Brain pericyte (primary cell): ENCODE measurements around the gene EMC10.

Experiments
- DNase-seq: peaks from one replicate; pipeline ENCODE4 v3.0.0-alpha.2; 2012; ENCODE audit warnings: low read depth, low spot score

The EMC10 gene

DNA sequence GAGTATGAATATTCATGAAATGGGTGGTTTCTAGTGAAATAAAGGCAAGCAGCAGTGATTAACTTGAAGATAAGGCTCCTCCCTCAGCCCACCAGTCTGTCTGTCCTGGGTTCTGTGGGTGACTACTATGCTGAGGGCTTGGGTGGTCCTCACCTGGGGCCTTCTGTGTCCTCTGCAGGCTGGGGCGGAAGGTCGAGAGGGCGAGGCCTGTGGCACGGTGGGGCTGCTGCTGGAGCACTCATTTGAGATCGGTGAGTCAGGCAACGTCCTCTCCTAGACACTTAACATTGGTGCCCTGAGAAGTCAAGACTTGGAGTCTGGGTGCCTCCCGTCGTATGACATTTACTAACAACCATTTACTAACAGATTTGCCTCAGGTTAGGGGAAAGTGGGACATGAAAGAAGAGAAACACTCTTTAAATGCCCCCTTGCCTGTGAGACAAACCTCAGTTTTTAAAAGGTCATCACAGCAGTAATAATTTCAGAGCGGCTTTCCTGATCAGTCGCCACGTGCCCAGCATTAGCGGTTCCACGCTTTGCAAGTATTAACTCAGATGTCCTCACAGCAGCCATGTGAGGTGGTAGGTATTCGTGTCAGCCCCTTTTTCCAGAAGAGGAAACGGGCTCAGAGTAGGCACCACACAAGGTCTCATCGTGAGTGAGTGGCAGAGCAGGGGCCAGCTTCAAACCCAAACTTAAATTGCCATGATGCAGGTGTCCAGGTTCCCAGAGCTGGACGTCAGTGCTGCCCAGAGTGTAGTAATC lies 1.6 kb downstream of the EMC10 start:
- no peak for DNase-seq

DNA sequence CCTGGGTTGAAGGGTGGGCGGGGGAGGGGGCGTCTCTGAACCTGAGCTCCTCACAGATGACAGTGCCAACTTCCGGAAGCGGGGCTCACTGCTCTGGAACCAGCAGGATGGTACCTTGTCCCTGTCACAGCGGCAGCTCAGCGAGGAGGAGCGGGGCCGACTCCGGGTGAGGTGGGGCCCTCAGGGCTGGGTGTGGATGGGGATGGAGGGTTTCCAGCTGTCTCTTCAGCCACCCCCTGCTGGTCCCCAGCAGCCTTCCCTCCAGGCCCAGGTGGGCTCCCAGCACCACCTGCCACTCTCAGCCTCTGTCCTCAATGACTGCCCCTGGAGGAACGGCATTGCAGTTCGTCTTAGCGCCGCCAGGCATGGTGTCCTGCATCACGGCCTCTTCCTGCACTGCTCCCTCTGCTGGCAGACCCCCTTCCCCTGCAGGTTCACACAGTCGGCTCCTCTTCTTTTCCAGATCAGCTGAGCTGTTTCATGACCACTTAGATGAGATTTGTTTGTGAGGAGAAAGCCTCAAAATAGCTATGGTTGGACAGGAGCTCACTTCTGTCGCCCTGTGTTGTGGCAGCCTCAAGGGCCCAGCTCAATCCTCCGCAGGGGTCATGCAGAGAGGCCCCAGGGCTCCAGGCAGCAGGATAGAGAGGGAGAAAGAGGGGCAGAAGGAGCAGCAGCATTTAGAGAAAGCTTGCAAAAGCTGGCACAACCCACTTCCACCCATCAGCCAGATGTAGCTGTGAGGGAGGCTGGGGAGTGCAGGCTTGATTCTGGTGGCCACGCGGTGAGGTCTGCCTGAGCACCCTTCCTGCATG lies 2.8 kb downstream of the EMC10 start:
- no peak for DNase-seq

DNA sequence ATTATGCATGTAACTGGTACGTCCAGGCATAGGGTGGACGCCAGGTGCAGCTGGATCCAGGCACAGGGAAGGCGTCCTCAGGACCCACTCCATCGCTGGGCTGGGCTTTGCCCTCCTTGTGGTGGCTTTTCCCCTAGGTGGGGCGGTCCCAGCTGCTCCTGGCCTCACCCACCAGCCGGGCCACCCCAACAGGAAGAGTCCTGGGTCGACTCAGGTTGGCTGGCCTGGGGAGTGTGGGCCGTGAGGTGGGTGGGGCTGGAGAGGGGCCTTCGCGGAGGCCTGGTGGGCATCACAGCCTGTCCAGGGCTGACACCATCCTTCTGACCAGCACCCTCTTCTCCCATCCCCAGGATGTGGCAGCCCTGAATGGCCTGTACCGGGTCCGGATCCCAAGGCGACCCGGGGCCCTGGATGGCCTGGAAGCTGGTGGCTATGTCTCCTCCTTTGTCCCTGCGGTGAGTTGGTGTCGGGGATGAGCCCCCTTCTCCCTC lies 3.5 kb downstream of the EMC10 start:
- no peak for DNase-seq

DNA sequence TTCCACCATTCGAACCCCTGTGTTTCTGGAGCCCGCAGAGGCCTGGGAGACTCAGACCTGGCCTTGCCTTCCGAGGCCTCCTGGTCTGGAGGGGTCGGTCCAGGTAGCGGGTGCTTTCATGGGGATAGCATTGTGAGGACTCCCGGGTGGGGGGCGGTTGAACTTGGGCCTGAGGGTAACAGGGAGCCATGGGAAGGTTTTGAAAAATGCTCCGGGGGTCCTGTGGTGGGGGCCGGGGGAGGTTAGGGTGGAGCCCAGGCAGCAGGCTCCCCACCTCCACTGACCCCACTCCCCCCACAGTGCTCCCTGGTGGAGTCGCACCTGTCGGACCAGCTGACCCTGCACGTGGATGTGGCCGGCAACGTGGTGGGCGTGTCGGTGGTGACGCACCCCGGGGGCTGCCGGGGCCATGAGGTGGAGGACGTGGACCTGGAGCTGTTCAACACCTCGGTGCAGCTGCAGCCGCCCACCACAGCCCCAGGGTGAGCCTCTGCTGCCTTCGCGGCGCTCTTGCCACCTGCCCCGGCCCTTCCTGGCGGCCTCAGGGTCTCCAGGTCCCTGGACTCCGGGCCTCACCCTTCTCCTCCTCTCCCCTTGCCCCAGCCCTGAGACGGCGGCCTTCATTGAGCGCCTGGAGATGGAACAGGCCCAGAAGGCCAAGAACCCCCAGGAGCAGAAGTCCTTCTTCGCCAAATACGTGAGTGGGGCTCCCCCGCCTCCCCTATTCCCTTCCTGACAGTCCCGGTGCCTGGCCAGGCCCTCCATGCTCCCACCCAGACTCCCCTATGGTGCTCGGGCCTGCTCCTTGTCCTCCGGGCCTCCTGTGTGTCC lies 4.2 kb downstream of the EMC10 start:
- no peak for DNase-seq

DNA sequence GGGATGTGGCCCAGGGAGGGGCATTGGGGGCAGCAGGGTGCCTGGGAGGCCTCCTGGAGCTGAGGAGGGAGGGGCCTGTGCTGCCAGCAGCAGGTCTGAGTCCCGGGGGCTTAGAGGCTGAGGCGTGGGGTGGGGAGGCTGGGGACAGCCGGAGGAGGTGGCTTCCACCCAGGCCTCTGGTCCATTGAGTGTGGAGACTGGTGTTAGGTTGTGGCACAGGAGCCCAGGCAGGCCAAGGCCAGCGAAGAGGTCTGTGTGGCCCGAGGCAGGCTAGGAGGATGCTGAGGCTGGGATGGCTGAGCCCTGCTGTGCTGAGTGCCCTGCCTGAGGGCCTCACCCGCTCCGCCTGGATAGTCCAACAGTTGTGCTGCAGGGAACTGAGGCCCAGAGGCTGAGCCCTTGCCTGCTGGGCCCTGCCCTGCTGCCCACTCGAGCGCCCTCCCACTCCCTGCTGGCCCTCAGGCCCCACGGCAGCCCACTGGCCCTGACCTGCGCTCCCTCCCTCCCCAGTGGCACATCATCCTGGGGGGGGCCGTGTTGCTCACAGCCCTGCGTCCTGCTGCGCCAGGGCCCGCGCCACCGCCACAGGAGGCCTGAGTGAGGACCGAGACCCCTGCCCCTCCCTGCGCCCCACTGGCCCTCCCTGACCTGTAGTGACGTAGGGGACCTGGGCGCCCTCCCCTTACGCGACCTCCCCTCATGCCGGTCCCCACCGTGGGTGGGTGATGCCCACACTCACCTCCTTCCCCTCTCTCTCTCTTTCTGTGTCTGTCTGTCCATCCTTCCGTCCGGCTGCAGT lies 5.2 kb downstream of the EMC10 start:
- no peak for DNase-seq

DNA sequence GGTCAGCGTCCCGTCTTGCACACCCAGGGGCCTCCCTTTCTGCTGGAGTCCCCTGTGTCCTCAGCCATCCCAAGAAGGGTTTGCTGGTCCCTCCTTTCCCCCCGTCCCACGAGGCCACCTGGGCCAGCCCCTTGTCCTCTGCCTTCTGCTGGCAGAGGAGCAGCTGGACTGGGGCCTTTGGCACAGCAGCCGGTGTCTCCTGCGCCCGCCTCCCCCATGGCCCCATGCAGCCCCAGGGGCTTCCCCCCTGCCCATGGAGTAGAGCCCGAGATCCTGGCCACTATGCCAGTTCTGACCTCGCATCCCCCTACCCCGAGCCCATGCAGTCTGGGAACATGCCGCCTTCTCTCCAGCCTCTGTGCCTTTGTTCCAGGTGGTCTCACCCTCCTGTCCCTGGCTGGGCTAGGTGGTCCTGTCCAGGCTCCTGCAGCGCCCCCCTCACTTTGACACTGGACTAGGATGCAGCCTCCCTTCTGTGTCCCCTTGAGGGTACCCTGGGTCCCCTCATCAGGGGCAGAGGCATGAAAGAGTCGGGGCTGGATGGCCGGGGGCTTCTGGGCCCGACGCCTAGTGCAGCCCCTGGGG lies 6.1 kb downstream of the EMC10 start:
- DNase-seq, result no peak

DNA sequence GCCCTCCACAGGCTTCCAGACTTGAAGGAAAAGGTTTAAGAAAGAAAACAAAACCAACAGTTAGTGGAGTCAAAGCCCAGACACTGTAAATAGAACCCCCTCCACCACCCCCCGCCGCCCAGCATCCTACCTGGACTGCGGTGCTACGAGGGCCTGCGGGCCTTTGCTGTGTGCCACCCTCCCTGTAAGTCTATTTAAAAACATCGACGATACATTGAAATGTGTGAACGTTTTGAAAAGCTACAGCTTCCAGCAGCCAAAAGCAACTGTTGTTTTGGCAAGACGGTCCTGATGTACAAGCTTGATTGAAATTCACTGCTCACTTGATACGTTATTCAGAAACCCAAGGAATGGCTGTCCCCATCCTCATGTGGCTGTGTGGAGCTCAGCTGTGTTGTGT lies 6.6 kb downstream of the EMC10 start:
- no peak for DNase-seq

DNA sequence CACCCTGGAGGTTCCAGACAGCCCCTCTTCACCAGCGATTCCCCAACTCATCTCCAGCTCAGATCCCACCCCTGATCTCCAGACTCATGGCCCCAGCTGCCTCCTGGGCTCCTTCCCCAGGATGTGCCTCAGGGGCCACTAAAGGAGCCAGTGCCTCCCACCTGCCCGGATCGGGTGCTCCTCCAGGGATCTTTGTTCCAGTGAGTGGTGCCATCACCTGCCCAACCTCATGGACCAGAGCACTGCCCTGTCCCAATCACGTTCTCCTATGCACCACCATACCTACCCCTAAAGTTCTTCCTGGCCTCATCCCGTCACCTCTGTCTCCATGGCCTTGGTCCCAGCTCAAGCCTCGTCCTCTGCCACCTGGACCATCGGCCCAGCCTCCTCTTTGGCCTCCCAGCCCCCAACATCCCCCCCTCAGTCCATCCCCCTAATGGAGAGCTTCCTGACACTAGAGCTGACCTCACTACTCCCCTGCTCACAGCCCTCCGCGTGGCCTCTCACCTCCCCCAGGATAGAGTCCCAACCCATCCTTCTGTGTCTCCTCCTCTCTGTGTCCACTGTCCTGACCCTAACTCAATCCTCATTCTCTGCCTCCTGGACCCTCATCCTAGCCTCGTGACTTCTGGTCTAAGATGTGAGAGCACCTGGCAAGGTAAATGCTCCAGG lies 9.1 kb downstream of the EMC10 start:
- DNase-seq, result no peak

DNA sequence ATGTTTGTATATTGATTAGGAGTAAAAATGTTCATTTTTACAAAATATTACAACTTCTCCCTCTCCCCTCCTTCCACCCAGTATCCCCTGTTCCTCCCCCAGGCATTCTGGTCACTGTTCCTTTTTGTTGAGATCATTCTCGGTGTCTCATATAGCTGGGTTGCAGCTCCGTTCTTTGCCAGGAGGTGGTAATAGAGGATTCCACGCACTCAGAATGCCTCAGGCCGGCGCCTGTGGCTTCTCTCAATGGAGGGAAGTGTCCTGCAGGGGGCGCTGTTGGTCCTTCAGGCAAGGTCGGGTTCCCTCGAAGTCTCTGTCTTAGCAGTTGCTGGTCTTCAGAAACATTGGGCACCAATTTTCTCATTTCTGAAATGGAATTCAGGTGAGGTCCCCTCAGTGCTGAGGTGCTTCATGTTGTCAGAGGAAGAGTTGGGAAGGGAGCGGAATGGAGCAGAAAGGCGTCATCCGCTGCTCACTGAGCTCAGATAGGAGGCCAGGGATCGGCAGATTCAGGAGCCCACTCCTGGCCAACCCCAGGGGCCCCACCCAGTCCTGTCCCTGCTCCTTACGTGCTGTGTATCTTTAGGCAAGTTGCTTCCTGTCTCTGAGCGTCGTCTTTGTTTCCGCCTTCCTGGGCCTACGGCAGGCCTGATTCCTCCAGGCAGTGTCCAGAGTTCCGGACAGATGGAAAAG lies 10.7 kb downstream of the EMC10 start:
- no peak for DNase-seq

DNA sequence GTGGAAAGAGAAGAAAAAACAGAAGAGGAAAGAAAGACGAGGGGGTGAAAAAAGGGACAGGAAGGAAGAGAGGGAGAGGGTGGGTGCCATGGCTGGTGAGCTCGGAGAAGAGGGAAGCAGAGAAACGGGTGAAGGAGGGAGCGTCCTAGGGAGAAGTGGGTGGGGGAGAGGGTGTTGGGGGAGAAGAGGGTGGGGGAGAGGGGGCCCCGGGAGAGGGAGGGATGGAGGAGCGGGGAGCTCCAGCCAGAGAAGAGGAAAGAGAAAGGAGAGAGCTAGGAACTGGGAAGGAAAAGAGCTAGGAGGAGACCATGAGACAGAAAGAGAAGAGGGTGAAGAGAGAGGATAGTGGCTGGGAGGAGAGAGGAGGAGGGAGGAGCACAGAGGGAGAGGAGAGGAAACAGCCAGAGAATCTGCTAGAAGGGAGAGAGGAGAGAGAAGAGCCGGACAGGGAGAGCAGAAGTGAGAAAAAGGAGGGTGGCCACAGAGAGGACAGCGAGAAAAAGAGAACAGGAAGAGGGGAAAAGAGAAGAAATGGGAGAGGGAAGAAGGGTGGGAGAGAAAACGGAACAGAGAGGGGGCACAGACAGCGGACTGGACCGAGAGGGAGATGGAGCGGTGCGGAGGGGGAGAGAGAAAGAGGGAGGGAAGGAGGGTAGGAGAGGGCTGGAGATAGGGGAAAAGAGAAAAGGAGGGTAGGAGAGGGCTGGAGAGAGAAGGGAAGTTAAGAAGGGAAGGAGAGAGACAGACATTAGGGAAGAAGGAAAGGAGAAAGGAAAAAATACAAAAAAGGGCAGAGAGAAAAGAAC lies 12.3 kb downstream of the EMC10 start:
- no peak for DNase-seq

DNA sequence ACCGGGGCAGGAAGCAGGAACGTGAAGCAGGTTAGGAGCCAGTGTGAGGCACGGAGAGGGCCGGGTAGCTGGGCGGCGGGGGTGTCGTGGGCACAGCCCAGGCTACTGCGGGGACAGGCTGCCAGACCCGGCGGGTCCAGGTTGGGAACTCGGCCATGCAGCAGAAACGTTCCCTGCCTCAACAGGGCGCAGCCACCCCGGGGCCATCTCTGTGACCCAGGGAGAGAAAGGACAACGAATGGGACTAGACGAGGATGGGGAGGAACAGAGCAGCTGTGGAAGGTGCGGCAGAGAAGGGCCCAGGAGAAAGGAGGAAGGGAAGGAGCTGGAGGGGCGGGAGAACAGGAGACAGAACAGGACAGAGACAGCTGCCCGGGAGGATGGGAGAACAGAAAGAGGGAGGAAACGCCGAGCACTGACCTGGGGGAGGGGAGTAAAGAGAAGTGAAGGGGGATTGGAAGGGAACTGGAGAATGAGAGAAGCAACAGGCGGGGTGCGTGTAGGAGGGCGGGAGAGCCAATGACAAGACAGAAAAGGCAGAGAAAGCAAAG lies 13.2 kb downstream of the EMC10 start:
- no peak for DNase-seq

DNA sequence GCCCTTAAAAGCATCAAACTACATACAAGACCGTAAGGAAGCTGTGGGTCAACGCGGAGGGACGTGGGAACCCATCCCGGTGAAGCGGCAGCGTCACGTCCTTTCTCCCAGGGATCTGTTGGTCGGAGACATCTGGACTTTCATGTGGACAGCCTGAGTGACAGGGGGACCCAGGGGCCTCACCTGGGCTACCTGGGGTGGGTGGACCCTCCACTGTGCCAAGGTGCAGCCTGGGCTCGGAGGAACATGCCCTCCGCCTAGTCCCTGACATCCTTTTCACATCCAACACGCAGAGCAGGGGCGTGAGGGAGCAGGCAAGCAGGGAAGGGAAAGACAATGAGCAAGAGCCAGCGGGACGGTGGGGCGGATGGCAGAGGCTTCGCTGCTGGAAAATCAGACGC lies 14.1 kb downstream of the EMC10 start:
- no peak for DNase-seq

DNA sequence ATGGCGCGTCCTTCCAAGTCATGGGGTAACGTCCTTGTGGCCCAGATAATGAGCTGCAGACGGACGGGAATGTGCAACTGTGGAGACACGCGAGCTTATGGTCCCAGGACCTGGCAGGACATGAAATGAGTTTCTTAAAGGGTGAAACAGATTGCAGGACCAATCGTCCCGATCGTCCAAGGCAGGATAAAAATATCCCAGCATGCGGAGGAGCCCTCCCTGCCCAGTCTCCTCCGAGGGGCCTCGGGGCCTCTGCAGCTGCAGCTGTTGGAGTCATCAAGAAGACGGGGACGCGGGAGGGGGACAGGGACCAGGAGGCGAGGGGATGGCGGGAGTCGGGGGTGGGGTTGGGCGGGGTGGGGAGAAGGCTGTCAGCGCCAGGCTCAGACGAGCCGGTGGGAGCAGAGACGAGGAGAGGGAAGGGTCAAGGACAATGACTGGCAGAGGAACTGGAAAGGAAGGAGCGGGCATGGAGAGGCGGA lies 14.7 kb downstream of the EMC10 start:
- DNase-seq, result no peak

DNA sequence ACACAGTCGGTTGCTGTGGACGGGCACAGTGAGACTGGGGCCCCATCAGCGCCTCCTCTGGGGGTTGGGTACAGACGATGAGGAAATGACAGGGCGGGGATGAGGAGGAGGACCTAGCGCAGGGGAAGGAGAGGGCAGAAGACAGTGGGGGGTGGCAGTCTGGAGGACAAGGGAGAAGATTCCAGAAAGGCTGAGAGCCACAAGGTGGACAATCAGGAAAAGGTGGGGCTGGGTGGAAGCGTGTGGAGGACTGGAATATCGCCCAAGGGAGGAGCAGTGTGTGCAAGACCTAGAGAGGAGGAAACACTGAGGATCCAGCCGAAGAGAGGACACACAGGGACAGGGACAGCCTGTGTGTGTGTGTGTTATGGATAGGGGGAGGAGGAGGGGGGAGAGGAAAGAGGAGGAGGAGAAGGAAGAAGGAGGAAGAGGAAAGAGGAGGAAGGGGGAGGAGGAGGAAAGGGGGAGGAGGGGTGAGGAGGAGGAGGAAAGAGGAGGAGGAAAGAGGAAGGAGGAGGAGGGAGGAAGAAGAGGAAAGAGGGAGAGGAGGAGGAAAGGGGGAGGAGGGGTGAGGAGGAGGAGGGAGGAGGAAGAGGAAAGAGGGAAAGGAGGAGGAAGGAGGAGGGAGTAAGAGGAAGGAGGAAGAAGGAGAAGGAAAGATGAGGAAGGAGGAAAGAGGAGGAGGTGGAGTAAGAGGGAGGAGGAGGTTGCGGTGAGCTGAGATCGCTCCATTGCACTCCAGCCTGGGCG lies 16.2 kb downstream of the EMC10 start:
- no peak for DNase-seq

DNA sequence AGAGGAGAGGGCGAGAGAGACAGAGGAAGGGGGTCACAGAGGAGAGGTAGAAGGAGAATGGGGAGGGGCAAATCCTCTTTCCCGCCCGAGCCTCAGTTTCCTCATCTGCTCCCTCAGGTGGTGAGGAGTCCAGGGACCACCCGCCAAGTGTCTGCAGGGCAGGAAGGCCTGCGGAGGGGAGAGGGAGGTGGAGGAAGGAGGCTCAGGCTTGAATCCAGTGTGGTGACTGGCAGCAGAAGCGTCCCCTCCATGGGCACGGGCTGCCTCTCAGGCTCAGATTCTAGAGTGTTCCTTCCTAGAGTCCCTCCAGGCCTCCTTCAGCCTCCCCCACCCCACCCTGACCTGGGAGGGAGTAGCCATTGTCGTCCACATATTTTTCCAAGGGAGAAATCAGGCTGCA lies 16.9 kb downstream of the EMC10 start:
- DNase-seq, result no peak

DNA sequence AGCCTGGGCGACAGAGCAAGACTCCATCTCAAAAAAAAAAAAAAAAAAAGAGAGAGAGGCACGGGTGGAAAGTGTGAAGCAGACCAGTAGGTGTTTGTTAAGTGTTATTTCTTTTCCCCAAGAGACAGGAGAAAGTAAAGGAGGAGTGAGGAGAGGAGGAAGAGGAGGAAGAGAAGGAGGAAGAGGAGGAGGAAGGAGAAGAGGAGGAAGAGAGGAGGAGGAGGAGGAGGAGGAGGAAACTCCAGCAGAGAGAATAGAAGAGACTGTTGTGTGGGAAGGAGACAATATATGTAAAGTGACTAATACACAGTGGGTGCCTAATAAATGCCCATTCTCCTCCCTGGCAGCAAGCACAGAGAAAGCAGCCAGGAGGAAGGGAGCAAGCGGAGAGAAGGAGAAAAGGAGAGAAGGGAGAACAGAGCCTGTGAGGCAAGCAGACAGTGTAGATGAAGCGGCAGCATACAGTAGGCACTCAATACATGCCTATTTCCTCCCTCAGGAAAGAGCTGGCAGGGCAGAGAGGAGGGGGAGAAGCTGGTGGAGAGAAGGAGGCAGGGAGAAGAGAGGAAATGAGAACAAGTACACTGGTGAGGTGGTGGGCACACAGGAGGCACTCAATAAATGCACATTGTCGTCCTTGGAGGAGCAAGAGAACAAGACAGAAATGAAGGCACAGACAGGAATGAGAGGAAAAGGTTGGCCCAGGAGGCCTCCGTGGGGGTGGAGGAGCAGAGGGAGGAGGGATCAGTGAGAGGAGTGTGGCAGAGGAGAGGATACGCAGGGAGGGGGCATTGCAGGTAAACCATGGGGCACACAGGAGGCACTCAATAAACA lies 18.1 kb downstream of the EMC10 start:
- DNase-seq, result no peak

DNA sequence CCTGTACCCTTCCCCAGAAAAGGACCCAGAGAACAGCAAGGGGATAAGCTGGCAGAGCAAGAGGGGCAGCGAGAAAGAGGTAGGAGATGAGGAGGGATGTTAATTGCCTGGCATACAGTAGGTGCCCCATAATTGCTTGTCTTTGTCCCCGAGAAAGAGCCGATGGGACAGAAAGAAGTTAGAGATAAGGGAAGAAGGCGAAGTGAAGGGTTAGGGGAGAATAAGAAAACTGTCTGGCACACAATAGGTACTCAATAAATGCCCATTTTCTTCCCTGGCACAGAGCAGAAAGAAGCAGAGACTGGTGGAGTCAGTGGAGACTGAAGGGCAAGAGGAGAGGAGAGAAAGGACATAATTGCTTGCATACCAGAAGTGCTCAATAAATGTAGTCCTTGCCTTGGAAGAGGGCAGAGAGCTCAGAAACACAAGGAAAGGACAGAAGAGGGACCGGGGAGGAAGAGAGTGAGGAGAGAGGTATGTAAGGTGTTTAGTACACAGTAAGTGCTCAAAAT lies 18.8 kb downstream of the EMC10 start:
- DNase-seq, result no peak
